Endodermal cell (in vitro differentiated cells): Measurements from ENCODE around the gene SMARCA2. TPM values are rescaled to one million over a fixed set of nuclear protein-coding genes. Genes with fewer than 3 reads are reported as not detected.

Source experiments
- DNase-seq: peaks from one replicate; pipeline ENCODE4 v3.0.0-alpha.2; 2017
- H3K27ac ChIP-seq: 2 replicates; pipeline ENCODE4 v1.5.1; 2013; ENCODE audit warnings: mild to moderate bottlenecking, low read depth, low read length, moderate library complexity
- H3K27me3 ChIP-seq: 2 replicates; pipeline ENCODE4 v1.6.1; 2013; ENCODE audit warnings: mild to moderate bottlenecking, low read length, moderate library complexity; ENCODE audit not compliant: insufficient read depth, control insufficient read depth, poor library complexity, severe bottlenecking
- H3K36me3 ChIP-seq: 2 replicates; pipeline ENCODE4 v1.7.0; 2013; ENCODE audit warnings: mild to moderate bottlenecking, low read length, moderate library complexity; ENCODE audit not compliant: control insufficient read depth, insufficient read depth
- H3K4me1 ChIP-seq: one replicate; pipeline ENCODE4 v1.7.0; 2013; ENCODE audit warnings: low read length; ENCODE audit not compliant: control insufficient read depth, insufficient read depth
- H3K4me3 ChIP-seq: 2 replicates; pipeline ENCODE4 v1.5.1; 2013; ENCODE audit warnings: mild to moderate bottlenecking, low read length, moderate library complexity
- H3K9ac ChIP-seq: 2 replicates; pipeline ENCODE4 v1.6.1; 2013; ENCODE audit warnings: mild to moderate bottlenecking, low read length, moderate library complexity; ENCODE audit not compliant: poor library complexity, severe bottlenecking; ENCODE audit errors: extremely low read depth
- H3K9me3 ChIP-seq: 2 replicates; pipeline ENCODE4 v1.6.1; 2013; ENCODE audit warnings: mild to moderate bottlenecking, low read length, moderate library complexity; ENCODE audit not compliant: control insufficient read depth
- H3K27ac Mint-ChIP-seq: 2 replicates; pipeline ENCODE4 v1.8.0; 2020; ENCODE audit warnings: mixed read lengths
- H3K27me3 Mint-ChIP-seq: 2 replicates; pipeline ENCODE4 v1.8.0; 2021; ENCODE audit warnings: mild to moderate bottlenecking, mixed read lengths; ENCODE audit not compliant: insufficient read depth
- H3K36me3 Mint-ChIP-seq: 2 replicates; pipeline ENCODE4 v1.8.0; 2020; ENCODE audit warnings: low read depth, mixed read lengths
- H3K4me1 Mint-ChIP-seq: 2 replicates; pipeline ENCODE4 v1.8.0; 2020; ENCODE audit warnings: mixed read lengths
- H3K4me3 Mint-ChIP-seq: 2 replicates; pipeline ENCODE4 v1.8.0; 2020; ENCODE audit warnings: mild to moderate bottlenecking, moderate library complexity, mixed read lengths
- H3K9me3 Mint-ChIP-seq: 2 replicates; pipeline ENCODE4 v1.8.0; 2020; ENCODE audit warnings: mild to moderate bottlenecking, mixed read lengths
- CTCF ChIP-seq: fragments of 200-600 bp; sonication (generic); conservative IDR thresholded peaks from 2 replicates; pipeline ENCODE4 v1.5.0; 2021; ENCODE audit warnings: antibody characterized with exemption, mild to moderate bottlenecking
- WGBS, 2 experiments: methylation state at CpG; one replicate each; pipeline versions ENCODE4 v1.1.5 to v1.1.7; 2013; ENCODE audit warnings: missing lambda C conversion rate in 2 of 2, mixed read lengths in 1 of 2; ENCODE audit not compliant: insufficient coverage in 1 of 2, insufficient read length in 1 of 2; 5-methylcytosine and 5-hydroxymethylcytosine counted together
- total RNA-seq, 2 donors: library from RNA; stranded (reverse); fragmentation: NEBNext Ultra II Directional in 1 of 2; extraction: Animal tissue kit (Norgen Biotek cat#: 25700) in 1 of 2; gene quantifications; 2 replicates in 1 of 2; 3 replicates in 1 of 2; pipeline ENCODE4 v1.2.1, GENCODE V29; 2021

SMARCA2 gene
- total RNA-seq, 2 donors from 2014 or later, result 2.6 to 8.6 TPM

- Mint-ChIP-seq H3K4me1 (peaks cover 26% of the 10 kb centered on the region), H3K4me3 (no peak overlapping the region), H3K9me3 (peaks cover 11% of the 10 kb centered on the region), H3K27ac (no peak overlapping the region), H3K36me3 (peaks cover 77% of the 10 kb centered on the region), H3K27me3 (no peaks in the 10 kb centered on the region)
- no peak overlapping the region for H3K4me3 ChIP-seq
- H3K4me1 ChIP-seq, result peaks cover 3% of the 10 kb centered on the region
- TF ChIP-seq CTCF, result no peak
- no peak overlapping the region for H3K27ac ChIP-seq
- H3K27me3 ChIP-seq, result no peaks in the 10 kb centered on the region
- peaks cover 33% of the 10 kb centered on the region for H3K36me3 ChIP-seq
- 94 to 95% methylated on average over 2 of the region's 2 CpGs for WGBS, 2 experiments
- DNase-seq, result no peak
- no peak overlapping the region for H3K9ac ChIP-seq
- H3K9me3 ChIP-seq, result peaks cover 21% of the 10 kb centered on the region
Measured at GRCh38 chr9:2230362-2230761, 215.2 kb downstream of the SMARCA2 start.

GRCh38 chr9:2231101-2231500, 216.0 kb downstream of the SMARCA2 start:
- H3K9ac ChIP-seq, result no peak overlapping the region
- H3K4me3 Mint-ChIP-seq, result no peak overlapping the region
- H3K4me1 ChIP-seq, result peaks cover 4% of the 10 kb centered on the region
- H3K27ac ChIP-seq, result no peak overlapping the region
- H3K9me3 Mint-ChIP-seq, result peaks cover 11% of the 10 kb centered on the region
- no peaks in the 10 kb centered on the region for H3K27me3 Mint-ChIP-seq
- no peak for DNase-seq
- no peak for TF ChIP-seq CTCF
- peaks cover 79% of the 10 kb centered on the region for H3K36me3 Mint-ChIP-seq
- H3K27ac Mint-ChIP-seq, result no peak overlapping the region
- H3K36me3 ChIP-seq, result peaks cover 38% of the 10 kb centered on the region
- H3K4me1 Mint-ChIP-seq, result peaks cover 29% of the 10 kb centered on the region
- H3K27me3 ChIP-seq, result no peaks in the 10 kb centered on the region
- H3K9me3 ChIP-seq, result peaks cover 21% of the 10 kb centered on the region
- H3K4me3 ChIP-seq, result no peak overlapping the region
- WGBS, 2 experiments, result 100% methylated on average over 1 of the region's 1 CpG

- 87 to 95% methylated on average over 2 of the region's 2 CpGs for WGBS, 2 experiments
- Mint-ChIP-seq H3K36me3 (peaks cover 72% of the 10 kb centered on the region), H3K27me3 (no peaks in the 10 kb centered on the region), H3K27ac (no peak overlapping the region), H3K4me1 (peaks cover 25% of the 10 kb centered on the region), H3K4me3 (no peak overlapping the region), H3K9me3 (peaks cover 11% of the 10 kb centered on the region)
- no peak overlapping the region for H3K27ac ChIP-seq
- H3K4me3 ChIP-seq, result no peak overlapping the region
- peaks cover 4% of the 10 kb centered on the region for H3K4me1 ChIP-seq
- H3K9ac ChIP-seq, result no peak overlapping the region
- H3K27me3 ChIP-seq, result no peaks in the 10 kb centered on the region
- peaks cover 21% of the 10 kb centered on the region for H3K9me3 ChIP-seq
- peaks cover 41% of the 10 kb centered on the region for H3K36me3 ChIP-seq
- no peak for TF ChIP-seq CTCF
- no peak for DNase-seq
Measured at GRCh38 chr9:2231829-2232228, 216.7 kb downstream of the SMARCA2 start.
